IPS-18a (cell line): ENCODE data around the gene PYCR2.
"Not testable (repeated sequence)": the region's sequence is repeated elsewhere in the genome, so short reads cannot be mapped to it uniquely, and the experiment has no call there.

Experiments
- H3K27ac ChIP-seq: one replicate; pipeline ENCODE4 v1.5.1; 2013; ENCODE audit warnings: low read length
- H3K27me3 ChIP-seq: one replicate; pipeline ENCODE4 v1.6.1; 2013; ENCODE audit warnings: mild to moderate bottlenecking, low read length; ENCODE audit not compliant: control insufficient read depth, insufficient read depth
- H3K36me3 ChIP-seq: one replicate; pipeline ENCODE4 v1.6.1; 2013; ENCODE audit warnings: low read depth, low read length; ENCODE audit not compliant: control insufficient read depth
- H3K4me1 ChIP-seq: one replicate; pipeline ENCODE4 v1.6.1; 2013; ENCODE audit warnings: low read depth, low read length; ENCODE audit not compliant: control insufficient read depth
- H3K4me3 ChIP-seq: one replicate; pipeline ENCODE4 v1.5.1; 2013; ENCODE audit warnings: low read length
- H3K9ac ChIP-seq: one replicate; pipeline ENCODE4 v1.6.1; 2013; ENCODE audit warnings: mild to moderate bottlenecking, low read length, moderate library complexity
- H3K9me3 ChIP-seq: one replicate; pipeline ENCODE4 v1.6.1; 2013; ENCODE audit warnings: low read depth, low read length; ENCODE audit not compliant: control insufficient read depth

Gene PYCR2

DNA sequence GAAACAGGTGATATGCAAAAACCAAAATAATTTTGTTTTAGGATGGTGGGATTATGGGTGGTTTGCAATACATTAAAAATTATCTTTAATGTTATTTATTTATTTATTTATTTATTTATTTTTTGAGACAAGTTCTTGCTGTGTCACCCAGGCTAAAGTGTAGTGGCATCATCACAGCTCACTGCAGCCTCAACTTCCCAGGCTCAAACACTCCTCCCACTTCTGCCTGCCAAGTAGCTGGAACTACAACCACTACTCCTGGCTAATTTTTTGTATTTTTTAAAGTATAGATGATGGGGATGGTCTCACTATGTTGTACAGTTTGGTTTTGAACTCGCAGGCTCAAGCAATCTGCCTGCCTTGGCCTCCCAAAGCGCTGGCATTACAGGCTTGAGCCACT lies 6.5 kb upstream of the PYCR2 start:
- H3K36me3 ChIP-seq = no peaks in the 10 kb centered on the region
- H3K4me1 ChIP-seq = no peaks in the 10 kb centered on the region
- H3K9ac ChIP-seq = no peak overlapping the region
- no peaks in the 10 kb centered on the region for H3K27me3 ChIP-seq
- no peak overlapping the region for H3K4me3 ChIP-seq
- H3K9me3 ChIP-seq = no peaks in the 10 kb centered on the region
- H3K27ac ChIP-seq = no peak overlapping the region

DNA sequence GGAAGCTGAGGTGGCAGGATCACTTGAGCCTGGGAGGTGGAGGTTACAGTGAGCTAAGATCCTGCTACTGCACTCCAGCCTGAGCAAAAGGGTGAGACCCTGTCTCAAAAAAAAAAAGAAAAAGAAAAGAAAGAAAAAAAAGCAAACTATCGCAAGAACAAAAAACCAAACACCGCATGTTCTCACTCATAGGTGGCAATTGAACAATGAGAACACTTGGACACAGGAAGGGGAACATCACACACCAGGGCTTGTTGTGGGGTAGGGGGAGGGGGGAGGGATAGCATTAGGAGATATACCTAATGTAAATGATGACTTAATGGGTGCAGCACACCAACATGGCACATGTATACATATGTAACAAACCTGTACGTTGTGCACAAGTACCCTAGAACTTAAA lies 5.4 kb upstream of the PYCR2 start:
- not testable (repeated sequence) for H3K4me1 ChIP-seq, H3K9me3 ChIP-seq, H3K4me3 ChIP-seq, H3K36me3 ChIP-seq, H3K9ac ChIP-seq, H3K27ac ChIP-seq, H3K27me3 ChIP-seq

DNA sequence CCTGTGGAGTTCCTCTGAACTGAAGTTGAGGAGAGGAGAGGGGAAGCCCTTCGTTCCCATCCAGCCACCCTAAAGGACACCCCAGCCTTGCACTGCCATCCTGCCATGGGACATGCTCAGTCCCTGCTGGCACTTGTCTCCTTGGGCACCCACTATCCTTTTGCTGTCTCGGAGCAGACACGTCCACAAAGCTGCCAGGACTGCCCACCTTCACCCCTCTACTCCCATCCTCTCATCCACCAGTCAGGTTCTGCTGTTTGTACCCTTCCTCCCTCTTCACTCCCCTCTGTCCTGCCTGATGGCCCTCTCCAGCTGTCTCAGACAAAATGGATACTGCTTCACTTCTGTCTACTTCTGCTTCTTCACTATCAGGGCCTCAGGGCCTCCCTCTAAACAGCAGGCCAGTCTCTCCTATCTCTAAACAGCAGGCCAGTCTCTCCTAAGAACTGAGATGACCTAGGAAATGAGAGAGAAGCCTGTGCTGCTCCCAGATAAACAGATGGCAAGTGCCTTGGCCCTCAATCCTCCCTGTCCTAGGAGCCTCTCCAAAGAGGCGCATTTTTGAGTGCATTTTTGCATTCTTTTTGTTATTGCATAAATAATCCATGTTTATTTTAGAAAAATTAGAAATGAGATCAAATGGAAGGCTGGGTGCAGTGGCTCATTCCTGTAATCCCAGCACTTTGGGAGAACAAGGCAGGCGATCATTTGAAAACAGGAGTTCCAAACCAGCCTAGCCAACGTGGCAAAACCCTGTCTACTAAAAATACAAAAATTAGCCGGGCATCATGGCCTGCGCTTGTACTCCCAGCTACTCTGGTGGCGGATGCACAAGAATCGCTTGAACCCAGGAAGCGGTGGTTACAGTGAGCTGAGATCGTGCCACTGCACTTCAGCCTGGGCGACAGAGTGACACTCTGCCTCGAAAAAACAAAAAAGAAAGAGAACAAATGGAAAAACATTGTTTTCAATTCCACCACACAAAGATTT lies 4.4 kb upstream of the PYCR2 start:
- Histone ChIP-seq H3K4me3 (no peak overlapping the region), H3K27me3 (no peaks in the 10 kb centered on the region), H3K9me3 (no peaks in the 10 kb centered on the region), H3K9ac (no peak overlapping the region), H3K27ac (no peak overlapping the region), H3K4me1 (no peaks in the 10 kb centered on the region), H3K36me3 (no peaks in the 10 kb centered on the region)

- H3K9ac ChIP-seq = no peak overlapping the region
Measured at GRCh38 chr1:225926551-225927113, 2.6 kb upstream of the PYCR2 start.

DNA sequence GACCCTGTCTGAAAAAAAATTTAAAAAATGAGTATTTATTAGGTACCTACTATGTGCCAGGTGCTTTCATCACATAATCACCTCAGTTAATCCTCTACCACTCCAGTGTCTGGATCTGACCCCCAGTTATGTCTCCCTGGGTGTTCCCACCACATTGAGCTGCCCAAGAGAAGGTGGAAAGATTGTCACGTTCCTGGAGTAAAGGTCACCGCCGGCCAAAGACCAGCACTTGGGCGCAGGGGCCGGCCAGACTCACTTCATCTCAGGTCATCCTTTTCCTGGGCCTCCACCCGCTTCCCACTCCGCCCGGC lies 714 bp downstream of the PYCR2 start:
- Histone ChIP-seq H3K27ac (no peak overlapping the region), H3K9ac (peak overlapping the region; percentile 88), H3K36me3 (peaks cover 30% of the 10 kb centered on the region), H3K4me1 (no peaks in the 10 kb centered on the region), H3K4me3 (peak overlapping the region; percentile 94), H3K27me3 (no peaks in the 10 kb centered on the region), H3K9me3 (no peaks in the 10 kb centered on the region)

More at GRCh38 chr1:225926551-225927113, 2.6 kb upstream of the PYCR2 start:
- Histone ChIP-seq H3K27me3 (no peaks in the 10 kb centered on the region), H3K4me3 (no peak overlapping the region), H3K4me1 (no peaks in the 10 kb centered on the region), H3K27ac (no peak overlapping the region), H3K9me3 (no peaks in the 10 kb centered on the region), H3K36me3 (peaks cover 6% of the 10 kb centered on the region)

GRCh38 chr1:225921734-225922709 lies 2.0 kb downstream of the PYCR2 start:
- Histone ChIP-seq H3K9ac (no peak overlapping the region), H3K36me3 (peaks cover 37% of the 10 kb centered on the region), H3K9me3 (no peaks in the 10 kb centered on the region), H3K4me3 (no peak overlapping the region), H3K27me3 (no peaks in the 10 kb centered on the region), H3K27ac (no peak overlapping the region), H3K4me1 (no peaks in the 10 kb centered on the region)

GRCh38 chr1:225919906-225920305 lies 4.1 kb downstream of the PYCR2 start:
- no peaks in the 10 kb centered on the region for H3K9me3 ChIP-seq
- H3K9ac ChIP-seq = no peak overlapping the region
- H3K27ac ChIP-seq = no peak overlapping the region
- no peaks in the 10 kb centered on the region for H3K4me1 ChIP-seq
- no peaks in the 10 kb centered on the region for H3K27me3 ChIP-seq
- peaks cover 38% of the 10 kb centered on the region for H3K36me3 ChIP-seq
- H3K4me3 ChIP-seq = no peak overlapping the region

GRCh38 chr1:225918280-225918679 lies 5.8 kb downstream of the PYCR2 start:
- Histone ChIP-seq H3K9me3 (no peaks in the 10 kb centered on the region), H3K9ac (no peak overlapping the region), H3K36me3 (peaks cover 38% of the 10 kb centered on the region), H3K27me3 (no peaks in the 10 kb centered on the region), H3K27ac (no peak overlapping the region), H3K4me1 (no peaks in the 10 kb centered on the region), H3K4me3 (no peak overlapping the region)

DNA sequence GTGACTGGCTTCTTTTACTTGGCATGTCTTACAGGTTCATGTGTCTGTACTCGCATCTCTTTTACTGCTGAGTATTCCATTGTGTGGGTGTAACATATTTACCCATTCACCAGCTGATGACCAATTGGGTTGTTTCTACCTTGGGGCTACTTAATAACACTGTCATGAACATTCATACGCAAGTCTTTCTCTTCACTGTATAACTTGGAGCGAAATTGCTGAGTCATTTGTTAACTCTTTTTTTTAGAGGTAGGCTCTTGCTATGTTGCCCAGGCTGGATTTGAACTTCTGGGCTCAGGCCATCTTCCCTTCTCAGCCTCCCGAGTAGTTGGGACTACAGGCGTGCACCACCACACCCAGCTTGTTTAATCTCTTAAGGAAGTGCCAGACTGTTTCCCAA lies 6.5 kb downstream of the PYCR2 start:
- no peaks in the 10 kb centered on the region for H3K4me1 ChIP-seq
- H3K9ac ChIP-seq = no peak overlapping the region
- H3K27me3 ChIP-seq = no peaks in the 10 kb centered on the region
- H3K9me3 ChIP-seq = no peaks in the 10 kb centered on the region
- no peak overlapping the region for H3K27ac ChIP-seq
- H3K4me3 ChIP-seq = no peak overlapping the region
- H3K36me3 ChIP-seq = peaks cover 38% of the 10 kb centered on the region

GRCh38 chr1:225917101-225917500 lies 6.9 kb downstream of the PYCR2 start:
- H3K36me3 ChIP-seq = peaks cover 37% of the 10 kb centered on the region
- no peaks in the 10 kb centered on the region for H3K27me3 ChIP-seq
- no peak overlapping the region for H3K4me3 ChIP-seq
- no peaks in the 10 kb centered on the region for H3K9me3 ChIP-seq
- H3K27ac ChIP-seq = no peak overlapping the region
- no peak overlapping the region for H3K9ac ChIP-seq
- no peaks in the 10 kb centered on the region for H3K4me1 ChIP-seq

- Histone ChIP-seq H3K27ac (no peak overlapping the region), H3K36me3 (peaks cover 22% of the 10 kb centered on the region), H3K27me3 (peaks cover 4% of the 10 kb centered on the region), H3K4me1 (peaks cover 3% of the 10 kb centered on the region), H3K9ac (no peak overlapping the region), H3K9me3 (no peaks in the 10 kb centered on the region), H3K4me3 (no peak overlapping the region)
Measured at GRCh38 chr1:225915538-225915991, 8.5 kb downstream of the PYCR2 start.
